ENCODE data around the gene SLC25A43.
"Not testable (repeated sequence)": the region's sequence is repeated elsewhere in the genome, so short reads cannot be mapped to it uniquely, and the experiment has no call there.

SLC25A43 gene

GRCh38 chrX:119381349-119381944 is 17.7 kb upstream of the SLC25A43 start:
- TF ChIP-seq, protein P1, sequence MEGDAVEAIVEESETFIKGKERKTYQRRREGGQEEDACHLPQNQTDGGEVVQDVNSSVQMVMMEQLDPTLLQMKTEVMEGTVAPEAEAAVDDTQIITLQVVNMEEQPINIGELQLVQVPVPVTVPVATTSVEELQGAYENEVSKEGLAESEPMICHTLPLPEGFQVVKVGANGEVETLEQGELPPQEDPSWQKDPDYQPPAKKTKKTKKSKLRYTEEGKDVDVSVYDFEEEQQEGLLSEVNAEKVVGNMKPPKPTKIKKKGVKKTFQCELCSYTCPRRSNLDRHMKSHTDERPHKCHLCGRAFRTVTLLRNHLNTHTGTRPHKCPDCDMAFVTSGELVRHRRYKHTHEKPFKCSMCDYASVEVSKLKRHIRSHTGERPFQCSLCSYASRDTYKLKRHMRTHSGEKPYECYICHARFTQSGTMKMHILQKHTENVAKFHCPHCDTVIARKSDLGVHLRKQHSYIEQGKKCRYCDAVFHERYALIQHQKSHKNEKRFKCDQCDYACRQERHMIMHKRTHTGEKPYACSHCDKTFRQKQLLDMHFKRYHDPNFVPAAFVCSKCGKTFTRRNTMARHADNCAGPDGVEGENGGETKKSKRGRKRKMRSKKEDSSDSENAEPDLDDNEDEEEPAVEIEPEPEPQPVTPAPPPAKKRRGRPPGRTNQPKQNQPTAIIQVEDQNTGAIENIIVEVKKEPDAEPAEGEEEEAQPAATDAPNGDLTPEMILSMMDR (conservative IDR thresholded peaks at IDR 0.05), result no peak
- H3K27ac ChIP-seq, result no peak overlapping the region

GRCh38 chrX:119382606-119383005 is 16.5 kb upstream of the SLC25A43 start:
- TF ChIP-seq, protein P1 (conservative IDR thresholded peaks at IDR 0.05), result no peak
- no peak overlapping the region for H3K27ac ChIP-seq

- not testable (repeated sequence) for H3K27ac ChIP-seq
These were observed 12.5 kb upstream of the SLC25A43 start for GRCh38 chrX:119386685-119387084.

DNA sequence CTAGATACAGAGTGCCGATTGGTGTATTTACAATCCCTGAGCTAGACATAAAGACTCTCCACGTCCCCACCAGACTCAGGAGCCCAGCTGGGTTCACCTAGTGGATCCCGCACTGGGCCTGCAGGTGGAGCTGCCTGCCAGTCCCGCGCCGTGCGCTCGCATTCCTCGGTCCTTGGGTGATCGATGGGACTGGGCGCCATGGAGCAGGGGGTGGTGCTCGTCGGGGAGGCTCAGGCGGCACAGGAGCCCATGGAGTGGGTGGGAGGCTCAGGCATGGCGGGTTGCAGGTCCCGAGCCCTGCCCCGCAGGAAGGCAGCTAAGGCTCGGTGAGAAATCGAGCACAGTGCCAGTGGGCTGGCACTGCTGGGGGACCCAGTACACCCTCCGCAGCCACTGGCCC is 11.7 kb upstream of the SLC25A43 start:
- not testable (repeated sequence) for H3K27ac ChIP-seq

- TF ChIP-seq, protein P1 (conservative IDR thresholded peaks at IDR 0.05), result no peak
- H3K27ac ChIP-seq, result no peak overlapping the region
These were observed 9.9 kb upstream of the SLC25A43 start for GRCh38 chrX:119389214-119389613.

GRCh38 chrX:119389871-119390501 is 9.2 kb upstream of the SLC25A43 start:
- TF ChIP-seq, protein P1 (conservative IDR thresholded peaks at IDR 0.05), result no peak
- H3K27ac ChIP-seq, result no peak overlapping the region

GRCh38 chrX:119391279-119391678 is 7.9 kb upstream of the SLC25A43 start:
- TF ChIP-seq, protein P1 (conservative IDR thresholded peaks at IDR 0.05), result no peak; the same call in 1 of the 2 replicates
- H3K27ac ChIP-seq, result no peak overlapping the region

DNA sequence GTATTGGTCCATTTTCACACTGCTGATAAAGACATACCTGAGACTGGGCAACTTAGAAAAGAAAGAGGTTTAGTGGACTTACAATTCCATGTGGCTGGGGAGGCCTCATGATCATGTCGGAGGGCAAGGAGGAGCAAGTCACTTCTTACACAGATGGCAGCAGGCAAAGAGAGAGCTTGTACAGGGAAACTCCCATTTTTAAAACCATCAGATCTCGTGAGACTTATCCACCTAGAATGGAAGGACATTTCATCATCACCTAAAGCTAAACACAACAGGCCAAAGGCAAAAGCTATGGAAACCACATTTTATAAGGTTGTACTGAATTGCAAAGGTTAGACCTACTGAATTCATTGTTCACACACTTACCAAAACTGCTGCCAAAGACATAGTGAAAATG is 6.0 kb upstream of the SLC25A43 start:
- TF ChIP-seq, protein P1 (conservative IDR thresholded peaks at IDR 0.05), result no peak
- H3K27ac ChIP-seq, result no peak overlapping the region

Data from VCaP (cell line).